ENCODE results near the gene TMEM272.

GRCh38 chr13:51833980-51834379, 11.0 kb downstream of the TMEM272 start:
- TF ChIP-seq CTCF (IDR thresholded peaks at IDR 0.05) (no peak), POLR2A (IDR thresholded peaks at IDR 0.05) (no peak)

Measured in breast epithelium (tissue), 3 donors.